ENCODE data around the gene ATP7A. TPM values are rescaled to one million over a fixed set of nuclear protein-coding genes. Genes with fewer than 3 reads are reported as not detected.

Gene ATP7A
- total RNA-seq, result 4.8 and 5.5 TPM in 2 replicates

DNA sequence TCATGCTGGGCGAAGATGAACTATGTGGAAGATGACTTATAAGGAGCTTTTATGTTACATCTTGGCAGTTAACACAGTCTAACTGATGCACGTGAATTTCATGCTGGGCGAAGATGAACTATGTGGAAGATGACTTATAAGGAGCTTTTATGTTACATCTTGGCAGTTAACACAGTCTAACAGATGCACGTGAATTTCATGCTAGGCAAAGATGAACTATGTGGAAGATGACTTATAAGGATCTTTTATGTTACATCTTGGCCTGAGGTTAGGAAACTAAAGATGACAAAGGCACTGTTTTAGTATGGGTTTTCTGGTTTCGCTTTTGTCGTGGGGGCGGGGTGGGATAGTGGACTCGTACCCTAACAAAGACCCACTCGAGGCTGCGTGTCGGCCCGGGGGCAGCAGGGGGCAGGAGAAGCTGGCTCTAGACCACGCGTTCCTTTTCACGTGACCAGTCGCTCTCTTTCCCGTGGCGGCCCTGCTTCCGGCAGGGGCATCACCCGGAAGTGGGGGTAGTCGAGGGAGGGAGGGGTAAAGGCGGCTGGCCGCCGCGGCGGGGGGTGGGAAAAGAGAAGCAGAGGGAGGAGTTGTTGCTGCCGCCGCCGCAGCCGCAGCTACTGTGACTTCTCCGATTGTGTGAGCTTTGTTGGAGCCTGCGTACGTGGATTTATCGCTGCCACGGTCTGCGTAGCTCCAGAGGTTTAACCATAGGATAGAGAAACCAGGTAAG lies at the start of gene ATP7A:
ATP7A (plus strand) TSS at position 586 of the 733 bp plus-strand sequence. CDS start 60,949 bp downstream, outside the sequence.

DNA sequence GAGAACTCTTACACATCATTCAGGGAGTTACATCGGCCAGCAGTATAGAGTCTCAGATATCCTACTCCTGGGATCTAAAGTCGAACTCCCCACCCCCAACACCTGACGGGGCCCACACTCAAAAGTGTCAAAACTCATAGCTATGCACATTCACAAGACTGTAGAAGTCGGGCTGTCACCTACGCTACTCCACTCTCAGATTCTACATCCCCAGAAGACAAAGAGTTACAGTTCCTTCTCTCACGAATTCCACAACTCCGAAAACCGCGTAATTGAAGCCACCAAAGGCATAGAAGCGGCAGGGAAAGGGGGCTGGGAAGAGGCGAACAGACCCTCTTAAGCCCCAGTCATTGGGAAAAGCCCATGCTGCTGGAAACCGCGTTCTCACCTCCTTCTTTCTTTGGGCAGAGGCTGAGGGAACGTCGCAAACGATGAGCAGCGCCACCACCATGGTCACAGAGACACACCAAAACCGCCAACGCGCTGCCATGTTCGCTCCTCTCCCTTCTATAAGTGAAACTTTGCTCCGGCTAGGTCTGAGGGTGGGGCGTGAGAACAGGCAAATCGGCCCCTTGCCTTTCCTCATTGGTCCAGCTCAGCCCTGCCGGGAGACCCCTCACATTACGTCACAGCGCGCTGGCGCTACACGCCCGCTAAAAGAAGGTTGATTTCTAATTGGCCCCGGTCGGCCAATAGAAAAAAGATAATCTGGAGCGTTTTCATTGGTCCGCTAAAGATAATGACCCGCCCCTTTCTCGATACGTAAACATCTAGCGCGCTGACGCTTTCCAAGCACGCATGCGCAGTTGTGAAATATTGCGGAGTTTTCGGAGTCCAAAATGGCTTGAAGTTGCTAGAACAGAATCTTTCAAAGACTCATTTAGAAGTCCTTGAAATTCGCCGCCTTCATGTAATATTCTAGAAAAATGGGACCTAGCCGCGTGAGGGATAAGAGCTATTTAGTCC lies 15.3 kb upstream of the ATP7A start, which contains the start of gene MAGT1:
MAGT1 (minus strand) TSS at position 515 of the 966 bp plus-strand sequence; CDS start at position 490, 25 bp downstream.

DNA sequence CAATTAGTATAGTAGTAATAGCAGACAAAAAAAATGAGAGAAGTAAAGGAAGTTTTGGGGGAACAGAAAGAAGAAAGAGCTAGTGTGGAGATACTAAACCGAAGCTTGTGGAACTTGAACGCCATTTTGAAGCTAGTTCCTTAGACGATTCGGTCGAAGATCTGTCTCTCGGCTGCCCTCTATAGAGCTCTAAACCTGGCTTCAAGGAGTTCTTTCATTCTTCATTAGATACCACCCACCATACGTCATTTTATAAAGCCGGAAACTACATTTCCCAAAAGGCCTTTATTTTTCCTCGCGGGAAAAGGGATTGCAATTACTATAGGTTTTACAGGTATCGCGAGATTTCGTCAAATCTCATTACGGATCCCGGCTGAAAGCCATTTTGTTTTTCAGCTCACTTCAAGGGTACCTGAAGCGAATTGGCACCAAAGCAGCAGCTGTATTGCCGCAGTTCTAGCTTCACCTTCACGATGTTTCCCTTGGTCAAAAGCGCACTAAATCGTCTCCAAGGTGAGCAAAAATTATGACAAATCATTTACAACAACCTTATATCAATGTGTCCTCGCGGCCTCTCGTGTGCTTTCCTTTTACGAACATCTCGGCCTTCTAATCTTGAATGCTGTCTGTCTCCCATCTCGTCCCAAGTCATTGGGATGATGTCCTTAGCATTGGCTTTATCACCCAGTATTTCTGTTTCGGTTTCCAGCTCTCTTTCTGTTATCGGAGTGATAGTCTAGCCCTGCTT lies 11.2 kb upstream of the ATP7A start, which contains the start of gene COX7B:
COX7B (plus strand) TSS at position 388 of the 748 bp plus-strand sequence; CDS start at position 474, 86 bp downstream.

DNA sequence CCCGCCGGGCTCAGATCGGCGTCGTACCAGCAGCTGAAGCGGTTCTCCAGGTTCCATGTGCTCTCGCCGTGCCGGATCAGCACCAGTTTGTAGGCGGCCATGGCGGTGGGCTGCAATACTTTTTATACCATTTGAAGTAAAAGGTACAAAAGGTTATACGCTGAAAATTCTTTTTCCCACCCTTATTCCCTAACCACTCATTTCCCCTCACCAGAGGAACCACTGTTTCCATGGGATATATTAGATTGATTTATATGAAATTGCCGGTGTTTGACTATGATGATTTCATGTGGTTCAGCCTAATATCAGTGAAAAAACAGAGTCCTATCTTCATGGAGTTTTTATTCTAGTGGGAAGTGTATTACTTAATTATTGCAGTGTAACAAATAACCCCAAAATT lies 59.0 kb downstream of the ATP7A start, which contains the start of gene PGAM4:
PGAM4 (minus strand) TSS at position 101 of the 400 bp plus-strand sequence; CDS start at position 101, 0 bp downstream.

Other genes starting within 250 kb of the ATP7A start
- gene ATRX, start 124.5 kb upstream of the ATP7A start, total RNA-seq, result 27.7 and 28.5 TPM in 2 replicates
- 30.6 and 37.7 TPM in 2 replicates for gene MAGT1, start 15.3 kb upstream of the ATP7A start, total RNA-seq
- 382 and 501 TPM in 2 replicates for gene COX7B, start 11.2 kb upstream of the ATP7A start, total RNA-seq
- not detected in 2 replicates for gene PGAM4, start 58.9 kb downstream of the ATP7A start, total RNA-seq
- gene PGK1, start 193.6 kb downstream of the ATP7A start, total RNA-seq, result 240 and 248 TPM in 2 replicates
- 28.4 and 29.9 TPM in 2 replicates for gene TAF9B, start 229.0 kb downstream of the ATP7A start, total RNA-seq